GM19395 (cell line): ENCODE data around the gene DGKA.
A peak's percentile ranks its signal among the peaks of the same experiment; 100 is the strongest.

Experiments used
- ATAC-seq: cut with Tn5 transposase; IDR thresholded peaks from one replicate; pipeline ENCODE4 v1.9.1; 2021; ENCODE audit warnings: mild to moderate bottlenecking, moderate library complexity; ENCODE audit not compliant: unreplicated experiment

The DGKA gene

DNA sequence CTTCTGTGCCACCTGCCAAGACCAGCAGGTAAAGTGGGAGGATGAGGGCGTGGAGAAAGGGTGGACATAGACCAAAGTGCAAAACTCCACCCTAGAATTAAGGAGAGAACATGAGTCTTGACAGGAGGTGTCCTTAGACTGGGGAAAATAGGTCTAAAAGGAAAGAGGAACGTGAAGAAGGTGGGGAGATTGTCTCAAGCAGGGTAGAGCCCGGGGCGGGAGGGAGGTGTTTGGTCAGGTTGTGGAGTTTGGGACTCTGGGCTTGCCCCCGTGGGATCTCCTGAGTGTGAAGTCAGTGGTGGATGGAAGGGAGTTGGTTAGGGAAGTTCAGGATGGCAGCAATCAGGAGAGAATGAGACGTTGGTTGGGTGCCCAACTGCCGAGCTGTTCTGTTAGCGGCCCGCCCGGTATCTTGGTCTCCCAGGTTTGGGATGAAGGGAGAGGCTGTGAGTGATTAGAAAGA, 386 bp downstream of the DGKA start:
- no peak for ATAC-seq

DNA sequence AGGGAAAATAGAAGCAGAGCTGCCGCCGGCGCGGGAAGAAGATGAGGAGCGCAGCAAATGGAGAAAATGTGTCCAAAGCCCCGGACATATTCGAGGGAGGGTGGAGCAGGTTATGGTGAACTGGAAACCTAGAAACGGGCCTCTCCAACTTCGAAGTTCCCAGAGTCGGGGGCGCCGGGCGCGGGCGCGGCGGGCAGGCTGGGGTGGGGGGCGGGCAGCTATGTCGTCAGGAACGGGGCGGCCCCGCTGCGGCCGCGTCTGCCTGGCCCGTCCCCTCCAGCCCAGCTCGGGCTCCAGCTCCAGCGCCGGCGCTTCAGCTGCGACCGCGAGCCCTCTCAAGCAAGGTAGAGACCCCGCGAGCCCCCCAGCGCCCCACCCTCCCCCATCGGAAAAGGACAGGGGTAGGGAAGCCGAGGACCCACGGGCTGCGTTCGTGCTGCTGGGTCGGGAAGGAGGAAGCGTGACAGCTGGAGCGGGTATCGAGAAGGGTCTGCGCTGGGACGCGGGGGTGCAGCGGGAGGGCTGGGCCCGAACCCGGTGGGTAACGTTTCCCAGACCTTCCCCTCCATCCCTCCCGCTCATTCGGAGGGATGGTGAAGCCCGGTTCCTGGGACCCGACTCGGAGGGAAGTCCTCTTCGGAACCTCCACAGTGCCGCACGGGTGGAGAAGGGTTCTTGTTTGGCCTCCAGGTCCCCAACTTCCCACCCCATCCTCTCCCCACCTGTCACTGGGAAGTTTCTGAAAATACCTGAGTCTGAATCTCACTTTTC, 1.0 kb downstream of the DGKA start:
- no peak for ATAC-seq

DNA sequence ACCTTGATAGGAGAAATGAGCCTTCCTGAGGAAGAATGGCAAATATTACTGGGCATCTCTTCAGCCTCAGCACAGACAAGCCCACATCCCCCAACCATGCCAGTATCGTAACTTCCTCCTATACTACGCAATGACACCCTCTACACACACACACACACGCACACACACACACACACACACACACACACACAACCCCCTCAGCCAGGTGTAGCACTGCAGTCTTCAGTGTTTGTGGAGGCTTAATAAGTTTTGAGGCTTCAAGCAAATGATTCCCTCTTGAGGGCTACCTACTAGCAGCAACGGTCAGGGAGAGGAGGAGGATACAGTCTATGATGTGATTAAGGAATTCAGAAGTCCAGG, 1.6 kb downstream of the DGKA start:
- no peak for ATAC-seq

DNA sequence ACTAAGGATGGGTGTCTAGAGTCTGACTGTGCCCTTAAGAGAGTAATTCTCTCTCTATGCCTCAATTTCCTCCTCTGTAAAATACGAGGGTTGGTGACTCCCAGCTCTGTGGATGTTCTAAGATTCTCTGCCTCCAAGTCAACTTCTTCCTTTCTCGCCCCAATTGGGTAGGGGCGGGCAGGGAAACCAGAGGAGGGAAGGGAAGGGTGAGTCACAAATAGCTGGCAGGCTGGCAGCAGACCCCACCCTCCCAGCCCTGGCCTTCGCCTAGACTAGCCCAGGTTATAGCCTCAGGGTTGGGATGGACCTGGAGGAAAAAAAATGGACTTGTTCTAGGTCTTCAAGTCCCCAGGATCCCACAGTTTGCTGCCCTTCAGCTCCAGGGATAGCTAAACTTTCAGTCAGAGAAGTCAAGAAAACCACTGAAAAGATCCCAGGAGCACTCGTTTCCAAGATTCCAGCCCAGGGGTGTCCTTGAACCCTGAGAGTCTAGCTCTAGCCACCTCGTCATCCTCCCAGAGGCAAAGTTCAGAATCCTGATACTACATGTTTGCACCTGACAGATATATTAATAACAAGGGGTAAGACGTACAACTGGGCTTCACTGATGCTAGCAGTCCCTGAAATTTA, 2.3 kb downstream of the DGKA start:
- ATAC-seq = no peak

DNA sequence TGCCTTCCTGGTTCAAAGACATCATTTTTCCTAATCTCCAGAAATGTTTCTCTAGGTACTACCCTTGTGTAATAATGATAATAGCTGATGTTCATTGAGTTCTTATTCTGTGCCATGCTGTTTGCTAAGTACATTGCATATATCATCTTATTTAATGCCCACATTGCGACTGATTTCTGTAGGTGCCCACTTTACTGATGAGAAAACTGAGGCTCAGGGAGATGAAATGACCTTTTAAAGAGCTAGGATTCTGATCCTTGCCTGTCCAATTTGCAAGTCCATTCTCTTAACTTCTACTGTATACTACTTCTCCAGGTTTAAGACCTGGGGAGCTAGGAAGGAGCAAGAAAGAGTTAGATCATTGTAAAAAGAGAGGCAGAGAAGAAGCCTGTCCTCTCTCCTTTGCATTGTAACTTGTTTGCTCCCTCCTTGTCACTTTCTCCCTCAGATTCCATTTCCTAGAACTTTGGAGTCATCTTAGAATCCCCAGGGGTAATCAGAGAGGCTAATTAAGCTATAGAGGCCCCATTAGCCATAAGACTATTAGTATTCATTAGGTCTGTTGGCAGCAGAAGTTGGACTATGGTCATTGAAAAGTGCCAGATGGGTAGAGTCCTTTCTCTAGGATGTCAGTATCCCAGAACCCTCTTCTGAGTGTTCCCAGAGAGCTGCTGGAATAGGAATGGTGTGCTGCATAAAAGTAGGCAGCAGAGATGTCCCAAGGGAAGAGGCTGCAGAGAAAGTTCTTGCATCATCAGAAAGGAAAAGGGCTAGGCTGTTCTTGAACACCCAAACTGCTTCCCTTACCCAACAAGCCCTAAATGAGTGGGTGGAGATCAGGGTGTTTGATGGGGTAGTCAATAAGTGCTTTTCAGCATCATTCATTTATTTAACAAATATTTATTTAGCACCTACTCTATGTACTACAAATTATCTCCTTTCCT, 3.1 kb downstream of the DGKA start:
- ATAC-seq = no peak

DNA sequence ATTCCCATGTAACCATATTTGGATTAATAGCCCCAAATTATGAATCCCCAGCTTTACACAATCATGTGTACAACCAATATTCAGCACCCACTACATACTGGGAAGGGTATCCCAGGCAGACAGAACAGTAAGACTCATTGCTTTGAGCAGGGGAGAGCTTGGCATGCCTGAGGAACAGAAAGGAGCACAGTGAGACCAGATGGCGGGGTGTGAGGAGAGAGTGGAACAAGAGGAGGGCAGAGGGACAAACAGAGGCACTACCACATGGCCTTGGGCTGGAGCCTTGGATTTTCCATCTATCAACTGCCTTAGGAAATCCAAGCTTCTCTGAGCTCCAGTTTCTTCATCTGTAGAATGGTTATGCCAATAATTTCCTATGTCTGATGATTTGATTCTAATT, 3.8 kb downstream of the DGKA start:
- ATAC-seq = no peak

DNA sequence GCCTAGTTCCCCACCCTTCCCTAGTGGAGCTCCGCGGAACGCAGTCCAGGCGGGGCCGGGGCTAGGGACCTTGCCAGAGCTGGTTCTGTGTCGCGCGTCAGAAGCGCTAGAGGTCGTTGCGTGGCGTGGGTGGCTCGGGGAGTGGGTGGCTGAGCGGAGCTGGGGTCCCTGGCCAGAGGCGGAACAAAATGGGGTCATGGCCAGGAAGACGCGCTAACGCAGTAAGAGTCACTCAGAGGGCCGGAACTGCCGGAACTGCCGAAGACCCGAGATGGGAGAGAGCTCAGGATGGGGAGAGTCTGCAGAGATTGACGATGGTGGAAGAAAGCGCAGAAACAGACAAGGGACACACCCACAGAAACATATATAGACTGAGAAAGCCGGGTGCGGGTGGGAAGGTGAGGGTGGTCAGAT, 4.8 kb downstream of the DGKA start:
- ATAC-seq = no peak

DNA sequence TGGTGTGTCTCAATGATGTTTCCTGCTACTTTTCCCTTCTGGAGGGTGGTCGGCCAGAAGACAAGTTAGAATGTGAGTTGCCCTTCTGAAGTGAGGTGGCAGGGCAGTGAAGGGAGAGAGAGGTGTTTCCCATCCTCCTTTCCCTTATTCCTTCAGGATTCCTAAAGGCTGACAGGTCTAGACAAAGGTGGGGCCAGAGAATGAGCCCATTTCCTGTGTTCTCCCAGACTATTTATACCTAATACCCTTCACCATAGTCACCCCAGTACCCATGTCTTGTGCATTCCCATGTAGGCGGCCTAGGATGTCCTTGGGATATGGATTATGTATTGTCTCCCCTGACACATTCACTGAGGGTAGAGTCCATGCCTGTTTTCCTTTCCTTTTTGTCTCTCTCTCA, 7.0 kb downstream of the DGKA start:
- ATAC-seq = no peak

DNA sequence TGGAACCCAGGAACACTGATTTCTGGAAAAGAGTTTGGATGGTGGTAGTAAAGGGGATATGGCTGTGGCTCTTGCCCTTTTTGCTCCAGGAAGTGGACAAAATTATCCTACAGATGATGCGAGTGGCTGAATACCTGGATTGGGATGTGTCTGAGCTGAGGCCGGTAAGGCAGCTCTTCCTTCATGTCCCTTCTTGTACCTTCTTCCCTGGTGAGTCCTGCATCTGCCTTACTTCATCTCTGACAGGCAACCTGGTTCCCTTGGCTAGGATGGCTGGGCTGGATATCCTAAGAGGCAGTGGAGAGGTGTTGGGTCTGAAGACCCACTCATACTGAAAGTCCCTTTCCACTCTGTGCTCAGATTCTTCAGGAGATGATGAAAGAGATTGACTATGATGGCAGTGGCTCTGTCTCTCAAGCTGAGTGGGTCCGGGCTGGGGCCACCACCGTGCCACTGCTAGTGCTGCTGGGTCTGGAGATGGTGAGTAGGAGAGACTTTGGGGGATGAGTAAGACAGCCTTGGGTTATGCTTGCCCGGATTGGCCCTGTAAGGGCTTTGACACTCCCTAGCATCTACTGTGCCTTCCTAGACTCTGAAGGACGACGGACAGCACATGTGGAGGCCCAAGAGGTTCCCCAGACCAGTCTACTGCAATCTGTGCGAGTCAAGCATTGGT, 8.0 kb downstream of the DGKA start:
- ATAC-seq = no peak

DNA sequence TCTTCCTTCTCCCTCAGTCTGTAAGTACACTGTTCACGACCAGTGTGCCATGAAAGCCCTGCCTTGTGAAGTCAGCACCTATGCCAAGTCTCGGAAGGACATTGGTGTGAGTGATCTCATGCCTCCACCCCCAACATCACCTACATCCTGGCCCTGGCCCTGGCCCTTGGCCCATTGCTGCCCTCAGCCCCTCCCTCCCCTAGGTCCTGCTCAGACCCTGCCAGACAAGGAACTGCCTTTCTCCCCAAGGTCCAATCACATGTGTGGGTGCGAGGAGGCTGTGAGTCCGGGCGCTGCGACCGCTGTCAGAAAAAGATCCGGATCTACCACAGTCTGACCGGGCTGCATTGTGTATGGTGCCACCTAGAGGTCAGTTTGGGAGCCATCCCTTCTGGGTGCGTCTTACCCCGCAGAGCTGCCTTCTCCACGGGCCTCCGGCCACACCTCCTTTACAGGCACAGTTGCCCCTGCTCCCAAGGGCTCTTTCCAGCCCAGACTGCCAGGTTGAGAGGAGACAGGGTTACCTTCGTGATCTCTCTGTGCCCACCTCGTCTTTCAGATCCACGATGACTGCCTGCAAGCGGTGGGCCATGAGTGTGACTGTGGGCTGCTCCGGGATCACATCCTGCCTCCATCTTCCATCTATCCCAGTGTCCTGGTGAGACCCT, 9.2 kb downstream of the DGKA start:
- peak; percentile 98 for ATAC-seq

DNA sequence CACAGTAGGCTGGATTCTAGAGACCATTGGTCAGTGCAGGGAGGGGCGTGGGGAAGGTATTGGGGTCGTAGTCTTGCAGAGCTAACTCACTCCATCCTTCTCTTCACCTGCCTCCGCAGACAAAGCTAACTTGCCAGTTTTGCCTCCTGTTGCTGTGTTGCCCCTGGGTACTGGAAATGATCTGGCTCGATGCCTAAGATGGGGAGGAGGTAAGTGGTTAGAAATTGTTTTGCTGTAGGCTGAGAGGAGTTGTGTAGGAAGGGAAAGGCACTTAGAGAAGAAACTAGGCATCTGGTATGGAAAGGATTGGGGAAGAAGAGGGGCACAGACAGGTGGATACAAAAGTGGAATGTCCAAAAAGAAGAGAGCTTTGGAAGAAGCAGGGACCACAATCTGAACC, 11.1 kb downstream of the DGKA start:
- no peak for ATAC-seq

DNA sequence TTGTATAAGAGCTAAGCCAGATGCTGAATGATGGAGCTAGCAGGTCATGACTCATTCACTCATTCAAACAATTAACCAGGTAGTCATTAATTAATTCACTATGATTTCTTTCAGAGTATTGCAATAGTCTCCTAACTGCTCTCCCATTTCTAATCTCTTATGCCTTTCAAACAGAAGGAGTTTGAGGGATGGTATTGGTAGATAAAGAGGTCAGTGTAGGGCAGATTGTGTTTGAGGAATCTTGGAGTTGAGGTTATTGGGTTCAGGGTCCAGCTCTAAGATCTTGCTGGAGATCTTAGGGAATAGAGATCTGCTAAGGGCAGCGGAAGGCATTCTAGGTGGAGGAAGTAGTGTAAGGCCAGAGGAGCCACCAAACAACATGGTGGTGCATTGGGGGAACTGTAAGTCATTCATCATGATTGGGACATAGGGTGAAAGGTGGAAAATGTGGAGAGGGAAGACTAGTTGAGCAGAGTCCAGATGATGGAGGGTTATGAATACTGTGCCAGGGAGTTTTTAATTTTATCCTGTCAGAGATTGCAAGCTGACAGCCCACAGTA, 11.7 kb downstream of the DGKA start:
- ATAC-seq = no peak

DNA sequence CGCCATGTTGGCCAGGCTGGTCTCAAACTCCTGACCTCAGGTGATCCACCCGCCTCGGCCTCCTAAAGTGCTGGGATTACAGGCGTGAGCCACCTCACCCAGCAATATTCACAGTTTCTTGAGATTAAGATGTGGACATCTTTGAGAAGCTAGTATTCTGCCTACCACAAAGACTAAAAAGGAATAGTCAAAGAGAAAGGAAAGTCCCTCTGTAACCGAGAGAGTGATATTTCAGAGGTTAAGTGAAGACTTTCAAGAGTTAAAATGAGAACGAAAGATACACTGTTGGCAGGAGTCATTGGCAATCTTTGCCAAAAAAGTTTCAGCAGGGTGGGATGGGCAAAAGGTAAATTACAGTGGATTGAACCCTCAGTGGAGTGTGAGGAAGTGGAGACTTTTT, 15.6 kb downstream of the DGKA start:
- ATAC-seq = no peak

DNA sequence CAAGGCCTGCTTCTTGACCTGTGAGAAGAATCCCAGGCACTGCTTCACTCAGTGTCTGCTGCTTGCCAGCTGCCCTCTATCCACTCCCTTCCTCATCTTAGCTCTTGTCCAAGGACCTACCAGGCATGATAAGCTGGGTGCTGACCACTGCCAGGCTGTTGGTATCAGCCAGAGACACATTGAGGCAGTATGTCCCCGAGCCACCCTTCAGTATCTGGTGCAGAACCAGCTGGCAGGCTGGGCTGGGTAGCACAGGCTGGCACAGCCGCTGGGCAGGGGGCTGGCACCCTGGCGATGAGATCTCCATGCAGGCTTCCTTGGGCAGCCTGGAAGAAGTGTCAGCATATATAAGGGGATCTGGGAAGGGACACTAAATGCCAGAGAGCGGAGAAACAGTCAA, 24.4 kb downstream of the DGKA start:
- ATAC-seq = no peak

DNA sequence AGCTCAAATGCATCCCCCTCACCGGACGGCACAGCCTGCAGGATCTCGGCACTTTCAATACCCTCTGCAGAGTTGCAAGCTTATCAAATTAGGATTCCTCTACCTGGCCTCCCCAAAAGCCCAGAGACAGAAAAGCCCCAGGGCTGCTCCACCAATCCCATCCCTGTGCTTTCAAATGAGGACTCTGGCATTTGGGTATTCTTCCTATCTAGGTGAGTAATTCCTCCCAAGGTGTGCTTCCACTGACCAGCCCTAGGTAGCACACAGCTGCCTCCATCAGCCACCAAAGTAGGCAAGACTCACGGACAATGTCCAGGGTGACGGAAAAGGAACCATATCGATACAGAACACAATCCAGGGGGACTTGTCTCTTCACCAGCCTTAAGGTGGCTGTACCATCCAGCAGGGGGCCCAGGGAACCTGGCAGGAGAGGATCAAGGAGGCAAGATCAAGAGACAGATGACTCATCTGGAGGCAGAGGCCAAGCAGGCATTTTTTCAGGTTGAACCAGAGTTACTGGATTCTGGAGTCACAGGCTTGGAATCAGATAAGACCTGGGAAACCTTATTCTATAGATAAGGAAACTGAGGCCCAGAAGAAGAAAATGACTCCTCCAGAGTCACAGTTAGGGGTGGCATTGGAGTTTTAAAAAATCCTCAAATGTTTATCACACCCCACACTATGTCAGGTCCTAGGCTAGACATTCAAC, 25.0 kb downstream of the DGKA start:
- ATAC-seq = no peak

DNA sequence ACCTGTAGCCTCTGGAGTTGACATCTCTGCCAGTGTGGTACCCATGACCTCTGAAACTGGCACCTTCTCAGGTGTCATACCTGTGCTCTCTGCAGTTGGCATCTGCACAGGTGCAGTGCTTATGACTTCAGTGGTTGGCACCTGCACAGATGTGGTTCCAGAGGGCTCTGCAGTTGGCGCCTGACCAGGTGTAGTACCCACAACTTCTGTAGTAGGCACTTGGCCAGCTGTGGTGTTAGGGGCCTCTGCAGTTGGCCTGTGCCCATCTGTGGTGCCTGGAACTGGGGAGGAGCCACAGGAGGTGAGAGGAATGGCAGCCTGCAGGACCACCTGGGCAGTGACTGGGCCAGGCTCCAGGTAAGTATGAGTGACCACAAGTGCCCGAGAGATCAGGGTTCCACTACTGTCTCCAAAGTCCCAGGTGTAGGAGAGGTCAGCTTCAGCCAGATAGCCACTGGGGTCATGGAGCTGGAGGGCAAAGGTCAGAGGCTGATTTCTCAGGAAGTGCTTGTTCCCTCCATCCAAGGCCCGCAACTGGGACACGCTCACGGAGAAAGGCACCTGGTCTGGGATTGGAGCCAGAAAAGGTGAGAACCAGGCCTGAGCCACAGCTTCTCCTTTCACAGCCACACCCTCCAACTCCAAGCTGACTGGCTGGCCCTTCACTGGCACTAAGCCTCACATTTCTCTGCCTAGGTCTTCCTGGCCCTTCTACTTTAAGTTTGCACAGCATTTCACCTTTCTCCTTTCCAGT, 26.3 kb downstream of the DGKA start:
- no peak for ATAC-seq

DNA sequence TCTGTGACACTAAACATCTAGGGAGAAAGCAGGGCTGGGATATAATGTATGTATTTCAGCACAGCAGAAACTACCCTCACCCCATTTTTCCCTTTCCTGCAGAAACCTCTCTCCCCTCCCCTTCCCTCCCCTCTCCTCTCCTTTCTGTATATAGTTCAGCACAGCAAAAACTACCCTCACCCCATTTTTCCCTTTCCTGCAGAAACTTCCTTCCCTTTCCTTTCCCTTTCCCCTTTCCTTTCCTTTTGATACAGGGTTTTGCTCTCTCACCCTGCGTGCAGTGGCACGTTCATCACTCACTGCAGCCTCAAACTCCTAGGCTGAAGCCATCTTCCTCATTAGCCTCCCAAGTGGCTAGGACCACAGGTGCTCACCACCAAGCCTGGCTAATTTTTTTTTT, 32.8 kb downstream of the DGKA start:
- ATAC-seq = no peak

DNA sequence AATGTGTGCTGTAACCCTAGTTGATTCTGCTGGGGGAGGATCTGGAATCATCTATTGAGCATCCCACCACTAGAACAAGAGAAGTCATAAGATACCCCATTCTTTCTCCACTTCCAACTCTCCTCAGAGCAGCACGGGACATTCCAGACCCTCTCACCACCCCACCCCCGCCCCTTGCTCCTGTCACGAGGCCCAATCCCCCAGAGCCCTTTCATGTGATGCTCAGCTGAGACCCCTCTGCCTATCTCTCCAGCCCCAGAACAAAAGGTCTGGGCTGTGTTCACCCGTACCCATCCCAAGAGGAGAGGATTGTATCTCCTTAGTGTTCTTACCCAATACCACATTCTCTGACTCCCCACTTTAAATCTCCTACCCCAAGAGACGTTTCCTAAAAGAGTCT, 34.3 kb downstream of the DGKA start:
- no peak for ATAC-seq

DNA sequence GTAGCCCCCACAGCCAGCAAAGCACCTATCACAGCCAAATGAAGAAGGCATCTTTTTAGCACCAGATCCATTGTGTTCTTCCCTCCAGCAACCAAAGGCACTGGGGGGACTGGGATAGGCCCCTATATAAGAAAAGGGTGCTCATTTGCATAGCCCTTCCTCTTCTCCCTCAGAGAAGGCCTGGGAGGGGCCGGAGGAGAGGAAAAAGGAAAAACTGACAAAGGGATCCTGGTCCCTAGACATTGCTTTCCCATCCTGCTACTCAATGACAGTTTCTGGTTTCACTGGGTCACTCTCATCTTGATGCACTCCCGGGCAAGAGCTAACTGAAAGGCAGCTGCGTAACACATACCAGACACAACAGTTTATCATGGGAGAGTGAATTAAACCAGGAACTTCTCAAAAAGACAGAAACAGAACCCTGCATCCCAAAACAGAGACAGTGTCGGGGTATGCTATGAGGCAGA, 35.0 kb downstream of the DGKA start, which contains the start of gene PMEL:
TSS of gene PMEL (minus strand) at position 102 of the 467 bp plus-strand sequence. CDS start at position 71, 31 bp downstream.
- ATAC-seq = no peak
